Measurements from ENCODE around the gene POLK. TPM values are rescaled to one million over a fixed set of nuclear protein-coding genes. Genes with fewer than 3 reads are reported as not detected.
"Not testable (repeated sequence)": the region's sequence is repeated elsewhere in the genome, so short reads cannot be mapped to it uniquely, and the experiment has no call there.

POLK gene
- total and polyA plus RNA-seq, 2 of the 13 experiments (the other 11 are each of a cell fraction or from before 2014, with no cell fraction given), result 8.6 to 11.7 TPM

DNA sequence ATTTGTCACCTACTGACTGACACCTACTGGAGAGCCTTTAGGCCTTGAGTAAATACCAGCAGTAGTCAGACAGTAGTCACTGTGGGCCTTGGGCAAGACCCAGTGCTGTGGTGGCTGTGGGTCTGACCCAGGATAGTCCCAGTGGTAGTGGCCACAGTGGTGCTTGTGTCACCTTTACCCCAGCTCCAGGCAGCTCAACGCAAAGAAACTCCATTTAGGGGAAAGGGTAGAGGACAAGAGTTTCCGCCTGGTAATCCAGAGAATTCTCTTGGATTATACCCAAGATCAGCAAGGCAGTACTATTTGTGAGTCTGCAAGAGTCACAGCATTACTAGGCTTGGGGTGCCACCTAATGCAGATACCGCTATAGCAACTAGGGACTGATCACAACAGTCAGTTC, 29.2 kb upstream of the POLK start:
- Histone ChIP-seq H3K27ac (ENCODE audit: extremely low read length, insufficient read depth, low read length) (no peak overlapping the region), H3K27me3 (ENCODE audit: control insufficient read depth in 1 of 2, insufficient read depth in 2 of 2, low read length in 2 of 2) (no peaks in the 10 kb centered on the region), H4K20me1 (ENCODE audit: insufficient read depth, low read length) (peaks cover 11% of the 10 kb centered on the region), H3K9ac (ENCODE audit: insufficient read depth, low read depth, low read length) (no peak overlapping the region), H3K9me3 (ENCODE audit: low read length) (no peaks in the 10 kb centered on the region), H3K4me1 (ENCODE audit: insufficient read depth, low read length) (no peaks in the 10 kb centered on the region), H3K79me2 (ENCODE audit: insufficient read depth, low read length) (peaks cover 49% of the 10 kb centered on the region), H3K4me2 (ENCODE audit: low read depth, low read length) (no peak overlapping the region), H3K36me3 (replicated peaks in 1 of 2; ENCODE audit: control insufficient read depth in 1 of 2, insufficient read depth in 2 of 2, low read length in 2 of 2) (no peaks in the 10 kb centered on the region; a peak in 1 of 5 replicates), H2AFZ (ENCODE audit: low read length) (no peak overlapping the region), H3K4me3 (replicated peaks in 1 of 3; ENCODE audit: insufficient read depth in 1 of 3, low read depth in 2 of 3, low read length in 3 of 3) (no peak overlapping the region)
- in situ Hi-C loops (cut with HindIII; ENCODE audit: extremely low pct_ligation_motif_present, low pct_unique_long_range_greater_than_20kb) (no loop called here), intact Hi-C loops (cut with micrococcal nuclease; ENCODE audit: unreplicated experiment) (no loop called here)
- ChIA-PET CTCF (ENCODE audit: low intra/inter-chr PET ratio, low total read pairs) (no interaction called here), POLR2A (no interaction called here)
- TF ChIP-seq FOXA1 (IDR thresholded peaks at IDR 0.05) (no peak), FOXA1 (CRISPR knock-in tag; IDR thresholded peaks at IDR 0.05) (peak; percentile 23; the same call in 1 of the 2 replicates), ZNF33B (CRISPR knock-in tag; IDR thresholded peaks at IDR 0.05) (no peak)
- FAIRE-seq (no peak), DNase-seq (ENCODE audit: low spot score) (no peak), ATAC-seq (peak; percentile 43; the same call in 2 of the 3 replicates)
- WGBS (ENCODE audit: low lambda C conversion rate), result 94% methylated on average over 3 of the region's 3 CpGs
- BruUV-seq (replicated peaks), result no TSS peak

DNA sequence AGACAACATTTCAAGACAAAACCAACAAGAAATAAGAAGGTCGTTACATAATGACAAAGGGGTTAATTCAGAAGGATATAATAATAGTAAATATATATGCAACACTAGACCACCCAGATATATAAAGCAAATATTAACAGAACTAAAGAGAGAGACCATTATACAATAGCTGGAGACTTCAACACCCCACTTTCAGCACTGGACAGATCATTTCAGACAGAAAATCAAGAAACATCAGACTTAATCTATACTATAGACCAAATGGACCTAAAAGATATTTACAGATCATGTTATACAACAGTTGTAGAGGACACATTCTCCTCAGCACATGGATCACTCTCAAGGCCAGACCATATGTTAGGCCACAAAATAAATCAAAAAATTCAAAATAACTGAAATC, 27.1 kb upstream of the POLK start:
- no peak overlapping the region for H3K4me3 ChIP-seq (replicated peaks in 1 of 3; ENCODE audit: insufficient read depth in 1 of 3, low read depth in 2 of 3, low read length in 3 of 3)
- no peak overlapping the region for H3K27ac ChIP-seq (ENCODE audit: extremely low read length, insufficient read depth, low read length)
- ATAC-seq, result no peak
- no peak overlapping the region for H2AFZ ChIP-seq (ENCODE audit: low read length)
- CTCF ChIA-PET (ENCODE audit: low intra/inter-chr PET ratio, low total read pairs), result no interaction called here
- H3K9me3 ChIP-seq (ENCODE audit: low read length), result no peaks in the 10 kb centered on the region
- TF ChIP-seq POLR2AphosphoS5 (IDR thresholded peaks at IDR 0.05; ENCODE audit: low read depth, low read length) (no peak), FIP1L1 (IDR thresholded peaks at IDR 0.05; ENCODE audit: borderline replicate concordance, insufficient read depth, low read depth, low read length) (no peak), CBFB (CRISPR knock-in tag; IDR thresholded peaks at IDR 0.05) (no peak), MIER2 (CRISPR knock-in tag; IDR thresholded peaks at IDR 0.05) (0 out of 2 replicates have a peak, but pooled peaks have one; percentile 19), BCL6 (CRISPR knock-in tag; IDR thresholded peaks at IDR 0.05) (no peak)
- TF ChIP-seq, protein P1, sequence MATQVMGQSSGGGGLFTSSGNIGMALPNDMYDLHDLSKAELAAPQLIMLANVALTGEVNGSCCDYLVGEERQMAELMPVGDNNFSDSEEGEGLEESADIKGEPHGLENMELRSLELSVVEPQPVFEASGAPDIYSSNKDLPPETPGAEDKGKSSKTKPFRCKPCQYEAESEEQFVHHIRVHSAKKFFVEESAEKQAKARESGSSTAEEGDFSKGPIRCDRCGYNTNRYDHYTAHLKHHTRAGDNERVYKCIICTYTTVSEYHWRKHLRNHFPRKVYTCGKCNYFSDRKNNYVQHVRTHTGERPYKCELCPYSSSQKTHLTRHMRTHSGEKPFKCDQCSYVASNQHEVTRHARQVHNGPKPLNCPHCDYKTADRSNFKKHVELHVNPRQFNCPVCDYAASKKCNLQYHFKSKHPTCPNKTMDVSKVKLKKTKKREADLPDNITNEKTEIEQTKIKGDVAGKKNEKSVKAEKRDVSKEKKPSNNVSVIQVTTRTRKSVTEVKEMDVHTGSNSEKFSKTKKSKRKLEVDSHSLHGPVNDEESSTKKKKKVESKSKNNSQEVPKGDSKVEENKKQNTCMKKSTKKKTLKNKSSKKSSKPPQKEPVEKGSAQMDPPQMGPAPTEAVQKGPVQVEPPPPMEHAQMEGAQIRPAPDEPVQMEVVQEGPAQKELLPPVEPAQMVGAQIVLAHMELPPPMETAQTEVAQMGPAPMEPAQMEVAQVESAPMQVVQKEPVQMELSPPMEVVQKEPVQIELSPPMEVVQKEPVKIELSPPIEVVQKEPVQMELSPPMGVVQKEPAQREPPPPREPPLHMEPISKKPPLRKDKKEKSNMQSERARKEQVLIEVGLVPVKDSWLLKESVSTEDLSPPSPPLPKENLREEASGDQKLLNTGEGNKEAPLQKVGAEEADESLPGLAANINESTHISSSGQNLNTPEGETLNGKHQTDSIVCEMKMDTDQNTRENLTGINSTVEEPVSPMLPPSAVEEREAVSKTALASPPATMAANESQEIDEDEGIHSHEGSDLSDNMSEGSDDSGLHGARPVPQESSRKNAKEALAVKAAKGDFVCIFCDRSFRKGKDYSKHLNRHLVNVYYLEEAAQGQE (IDR thresholded peaks at IDR 0.05; ENCODE audit: borderline replicate concordance in 1 of 2, low read depth in 1 of 2, low read length in 2 of 2), result peak in 1 of 2 experiments; percentile 84; a peak in 2 of 4 replicates
- in situ Hi-C loops (cut with HindIII; ENCODE audit: extremely low pct_ligation_motif_present, low pct_unique_long_range_greater_than_20kb) (no loop called here), intact Hi-C loops (cut with micrococcal nuclease; ENCODE audit: unreplicated experiment) (no loop called here)
- POLR2A ChIA-PET, result interaction anchor here (0.7 kb wide), 1 partner anchor 230 kb away, joined by 3 read pairs; no protein-coding TSS in a partner anchor
- BruUV-seq (replicated peaks), result no TSS peak
- no peaks in the 10 kb centered on the region for H3K4me1 ChIP-seq (ENCODE audit: insufficient read depth, low read length)
- 97% methylated on average over 1 of the region's 1 CpG for WGBS (ENCODE audit: low lambda C conversion rate)
- DNase-seq (ENCODE audit: low spot score), result no peak
- no peak overlapping the region for H3K4me2 ChIP-seq (ENCODE audit: low read depth, low read length)
- peaks cover 50% of the 10 kb centered on the region for H3K79me2 ChIP-seq (ENCODE audit: insufficient read depth, low read length)
- H4K20me1 ChIP-seq (ENCODE audit: insufficient read depth, low read length), result peaks cover 11% of the 10 kb centered on the region
- FAIRE-seq, result no peak
- no peaks in the 10 kb centered on the region for H3K36me3 ChIP-seq (replicated peaks in 1 of 2; ENCODE audit: control insufficient read depth in 1 of 2, insufficient read depth in 2 of 2, low read length in 2 of 2)
- no peak overlapping the region for H3K9ac ChIP-seq (ENCODE audit: insufficient read depth, low read depth, low read length)
- H3K27me3 ChIP-seq (ENCODE audit: control insufficient read depth in 1 of 2, insufficient read depth in 2 of 2, low read length in 2 of 2), result no peaks in the 10 kb centered on the region

DNA sequence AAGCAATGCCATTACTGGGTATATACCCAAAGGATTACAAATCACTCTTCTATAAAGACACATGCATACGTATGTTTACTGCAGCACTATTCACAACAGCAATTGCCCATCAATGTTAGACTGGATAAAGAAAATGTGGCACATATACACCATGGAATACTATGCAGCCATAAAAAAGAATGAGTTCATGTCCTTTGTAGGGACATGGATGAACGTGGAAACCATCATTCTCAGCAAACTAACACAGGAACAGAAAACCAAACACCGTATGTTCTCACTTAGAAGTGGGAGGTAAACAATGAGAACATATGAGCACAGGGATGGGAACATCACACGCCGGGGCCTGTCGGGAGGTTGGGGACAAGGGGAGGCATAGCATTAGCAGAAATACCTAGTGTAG, 21.8 kb upstream of the POLK start:
- 97% methylated on average over 6 of the region's 6 CpGs for WGBS (ENCODE audit: low lambda C conversion rate)
- DNase-seq (ENCODE audit: low spot score); H4K20me1 ChIP-seq (ENCODE audit: insufficient read depth, low read length); H3K27ac ChIP-seq (ENCODE audit: extremely low read length, insufficient read depth, low read length); H3K9me3 ChIP-seq (ENCODE audit: low read length); H3K36me3 ChIP-seq (replicated peaks in 1 of 2; ENCODE audit: control insufficient read depth in 1 of 2, insufficient read depth in 2 of 2, low read length in 2 of 2); H3K4me1 ChIP-seq (ENCODE audit: insufficient read depth, low read length); H3K9ac ChIP-seq (ENCODE audit: insufficient read depth, low read depth, low read length); ATAC-seq; POLR2A ChIA-PET; H3K4me2 ChIP-seq (ENCODE audit: low read depth, low read length); H3K27me3 ChIP-seq (ENCODE audit: control insufficient read depth in 1 of 2, insufficient read depth in 2 of 2, low read length in 2 of 2); FAIRE-seq; CTCF ChIA-PET (ENCODE audit: low intra/inter-chr PET ratio, low total read pairs); intact Hi-C loops (cut with micrococcal nuclease; ENCODE audit: unreplicated experiment); in situ Hi-C loops (cut with HindIII; ENCODE audit: extremely low pct_ligation_motif_present, low pct_unique_long_range_greater_than_20kb); H2AFZ ChIP-seq (ENCODE audit: low read length); H3K4me3 ChIP-seq (replicated peaks in 1 of 3; ENCODE audit: insufficient read depth in 1 of 3, low read depth in 2 of 3, low read length in 3 of 3); BruUV-seq (replicated peaks): not testable (repeated sequence)
- peaks cover 26% of the 10 kb centered on the region for H3K79me2 ChIP-seq (ENCODE audit: insufficient read depth, low read length)
